Measurements from ENCODE around the gene TCF25.
A peak's percentile ranks its signal among the peaks of the same experiment; 100 is the strongest.
"Not testable (repeated sequence)": the region's sequence is repeated elsewhere in the genome, so short reads cannot be mapped to it uniquely, and the experiment has no call there.

Gene TCF25

GRCh38 chr16:89873109-89873971 is at the start of gene TCF25:
Gene TCF25 (plus strand): TSS chr16:89873592. CDS start chr16:89873668, 76 bp downstream.
- DNase-seq = peak; percentile 87

- not testable (repeated sequence) for DNase-seq
These were observed 49.6 kb upstream of the TCF25 start for GRCh38 chr16:89823824-89824148.

- DNase-seq = no peak
These were observed 46.6 kb upstream of the TCF25 start for GRCh38 chr16:89826531-89827382.

- no peak for DNase-seq
These were observed 45.8 kb upstream of the TCF25 start for GRCh38 chr16:89827383-89828198.

- peak; percentile 72 for DNase-seq
These were observed 45.1 kb upstream of the TCF25 start, which contains the start of gene SPIRE2 for GRCh38 chr16:89828199-89828869. Gene SPIRE2 (plus strand): TSS chr16:89828475. CDS start chr16:89828551, 76 bp downstream.

- DNase-seq = no peak
These were observed 44.3 kb upstream of the TCF25 start for GRCh38 chr16:89828870-89829629.

- no peak for DNase-seq
These were observed 43.6 kb upstream of the TCF25 start for GRCh38 chr16:89829630-89830437.

- no peak for DNase-seq
These were observed 41.5 kb upstream of the TCF25 start for GRCh38 chr16:89831810-89832328.

GRCh38 chr16:89833664-89834363 is 39.6 kb upstream of the TCF25 start:
- not testable (repeated sequence) for DNase-seq

GRCh38 chr16:89834813-89835363 is 38.5 kb upstream of the TCF25 start:
- not testable (repeated sequence) for DNase-seq

GRCh38 chr16:89836484-89836883 is 36.9 kb upstream of the TCF25 start:
- DNase-seq = not testable (repeated sequence)

- no peak for DNase-seq
These were observed 36.3 kb upstream of the TCF25 start for GRCh38 chr16:89837014-89837546.

- DNase-seq = peak; percentile 34
These were observed 32.1 kb upstream of the TCF25 start for GRCh38 chr16:89841275-89841674.

GRCh38 chr16:89842471-89843408 is 30.7 kb upstream of the TCF25 start:
- DNase-seq = no peak

GRCh38 chr16:89843409-89844350 is 29.7 kb upstream of the TCF25 start:
- DNase-seq = no peak

- DNase-seq = no peak
These were observed 28.6 kb upstream of the TCF25 start for GRCh38 chr16:89844739-89845339.

All from activated CD4-positive, alpha-beta T cell treated with anti-CD3 and anti-CD28 coated beads, Interleukin-2, amount 50 U/mL, for 1 hour (primary cell).